Right hindlimb (tissue), 1 donor: ENCODE results near the gene TP63.
"Not testable (repeated sequence)": the region's sequence is repeated elsewhere in the genome, so short reads cannot be mapped to it uniquely, and the experiment has no call there.

Source experiments
- DNase-seq: peaks from one replicate; pipeline ENCODE4 v3.0.0-alpha.2; 2018

Gene TP63

DNA sequence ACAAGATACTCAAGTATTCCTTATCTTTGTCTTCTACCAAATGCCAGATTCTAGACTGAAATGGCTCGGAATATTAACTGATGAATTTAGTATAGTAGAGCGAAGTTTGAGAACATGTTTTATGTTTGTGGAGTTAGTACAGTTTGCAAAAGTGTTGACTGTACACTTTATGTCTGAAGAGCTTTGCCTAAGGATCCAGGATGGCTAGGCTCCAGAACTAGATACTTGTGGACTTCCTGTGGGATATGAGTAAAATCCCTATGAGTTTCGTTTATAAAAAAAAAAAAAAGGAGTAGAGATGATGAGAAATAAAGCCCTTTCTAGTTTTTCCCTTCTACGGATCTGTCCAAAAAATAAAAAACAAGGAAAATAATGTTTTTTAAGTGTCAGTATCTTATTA lies 96.7 kb downstream of the TP63 start:
- DNase-seq, result peak; percentile 27

DNA sequence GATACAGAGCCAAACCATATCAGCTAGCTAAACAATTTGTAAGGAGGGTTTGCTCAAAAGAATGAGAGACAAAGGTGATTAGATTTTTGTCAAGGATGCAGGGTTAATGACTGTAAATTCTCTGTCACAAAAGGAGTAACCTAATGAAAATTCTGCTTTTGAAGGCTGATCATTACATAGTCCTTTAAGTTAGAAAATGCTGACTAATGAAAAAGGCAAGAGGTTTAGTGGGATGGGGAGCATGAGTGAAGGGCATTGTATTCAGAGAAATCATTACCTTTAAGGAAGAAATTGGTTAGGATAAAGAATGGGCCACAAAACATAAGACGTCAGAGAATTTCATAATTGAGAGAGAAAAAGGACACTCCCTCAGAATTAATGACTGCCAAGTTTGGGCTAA lies 97.7 kb downstream of the TP63 start:
- DNase-seq, result no peak

DNA sequence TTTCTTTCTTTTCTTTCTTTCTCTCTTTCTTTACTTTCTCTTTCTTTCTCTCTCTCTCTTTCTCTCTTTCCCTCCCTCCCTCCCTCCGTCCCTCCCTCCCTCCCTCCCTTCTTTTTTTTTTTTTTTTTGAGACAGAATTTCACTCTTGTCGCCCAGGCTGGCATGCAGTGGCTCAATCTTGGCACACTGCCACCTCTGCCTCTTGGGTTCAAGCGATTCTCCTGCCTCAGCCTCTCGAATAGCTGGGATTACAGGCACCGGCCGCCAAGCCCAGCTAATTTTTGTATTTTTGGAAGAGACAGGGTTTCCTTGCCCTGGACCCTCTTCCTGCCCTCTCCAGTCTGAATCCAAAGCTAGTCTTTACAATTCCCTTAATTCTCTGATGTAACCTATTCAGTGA lies 102.9 kb downstream of the TP63 start:
- DNase-seq, result no peak

- DNase-seq, result no peak
These were observed 104.7 kb downstream of the TP63 start for GRCh38 chr3:189735913-189736312.

DNA sequence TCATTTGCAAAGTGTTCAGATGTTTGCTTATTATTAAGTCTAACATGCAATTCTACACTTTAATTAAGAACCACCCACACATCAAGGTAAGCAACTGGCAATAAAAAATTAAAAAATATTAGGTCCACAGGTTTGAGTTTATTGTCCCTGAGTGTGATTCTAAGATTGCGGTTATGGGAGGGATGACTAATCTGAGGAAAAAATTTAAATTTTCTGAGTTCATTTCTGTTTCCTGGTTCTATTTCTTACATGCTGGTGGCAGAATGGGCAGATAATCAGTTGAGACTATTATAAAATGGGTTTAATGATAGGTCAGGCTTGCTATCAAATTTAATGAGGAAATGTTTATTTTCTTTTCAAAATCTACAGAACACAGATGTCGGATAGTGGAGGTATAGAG lies 105.9 kb downstream of the TP63 start:
- DNase-seq, result no peak

DNA sequence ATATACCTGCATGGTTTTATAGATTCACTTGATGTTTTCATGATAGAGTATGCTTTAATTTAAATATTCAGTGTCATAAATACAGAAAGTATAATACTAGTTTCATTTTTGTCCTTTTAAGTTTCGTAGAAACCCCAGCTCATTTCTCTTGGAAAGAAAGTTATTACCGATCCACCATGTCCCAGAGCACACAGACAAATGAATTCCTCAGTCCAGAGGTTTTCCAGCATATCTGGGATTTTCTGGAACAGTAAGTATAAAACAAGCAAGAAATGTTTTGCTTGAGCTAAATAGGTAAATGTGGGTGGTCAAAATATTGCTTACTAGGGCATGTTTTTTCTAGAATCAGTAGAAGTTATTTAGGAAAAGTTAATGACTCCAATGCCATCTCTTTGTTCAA lies 106.4 kb downstream of the TP63 start:
- no peak for DNase-seq

- DNase-seq, result no peak
These were observed 108.2 kb downstream of the TP63 start for GRCh38 chr3:189739378-189739777.

DNA sequence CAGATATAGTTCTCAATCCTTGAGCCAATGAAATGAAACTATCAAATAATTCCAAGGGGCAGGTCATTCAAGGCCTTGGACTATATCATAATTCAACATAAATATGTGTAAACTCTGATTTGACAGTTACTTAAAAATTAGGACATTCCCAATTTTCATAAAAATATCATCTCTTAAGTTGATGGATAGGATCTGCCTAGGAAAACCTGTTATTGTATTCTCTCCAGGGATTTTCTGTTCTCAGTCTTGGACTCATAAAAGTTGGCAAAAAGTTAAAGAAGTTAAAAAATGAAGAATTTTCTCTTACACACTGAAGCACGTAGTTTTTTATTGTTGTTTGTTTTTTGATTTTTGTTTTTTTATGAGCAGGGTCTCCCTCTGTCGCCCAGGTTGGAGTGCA lies 109.0 kb downstream of the TP63 start:
- no peak for DNase-seq

DNA sequence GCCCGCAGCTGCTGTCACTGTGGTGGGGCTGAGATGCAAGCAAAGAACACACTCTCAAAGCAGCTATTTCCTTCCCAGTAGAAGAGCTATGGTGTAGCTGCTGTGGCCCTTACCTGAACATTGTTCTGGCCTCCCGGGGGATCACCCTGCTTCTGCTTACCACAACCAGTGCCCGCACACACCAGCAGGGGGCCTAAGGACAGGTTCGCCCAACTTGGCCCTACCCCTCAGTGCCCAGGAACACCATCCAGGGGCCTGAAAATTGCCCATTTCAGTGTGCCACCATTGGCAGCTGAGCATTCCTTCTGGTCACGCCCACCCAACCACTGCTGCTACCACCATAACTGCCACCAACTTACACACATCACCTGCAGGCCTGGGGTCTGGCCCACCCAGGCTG lies 113.0 kb downstream of the TP63 start:
- no peak for DNase-seq

DNA sequence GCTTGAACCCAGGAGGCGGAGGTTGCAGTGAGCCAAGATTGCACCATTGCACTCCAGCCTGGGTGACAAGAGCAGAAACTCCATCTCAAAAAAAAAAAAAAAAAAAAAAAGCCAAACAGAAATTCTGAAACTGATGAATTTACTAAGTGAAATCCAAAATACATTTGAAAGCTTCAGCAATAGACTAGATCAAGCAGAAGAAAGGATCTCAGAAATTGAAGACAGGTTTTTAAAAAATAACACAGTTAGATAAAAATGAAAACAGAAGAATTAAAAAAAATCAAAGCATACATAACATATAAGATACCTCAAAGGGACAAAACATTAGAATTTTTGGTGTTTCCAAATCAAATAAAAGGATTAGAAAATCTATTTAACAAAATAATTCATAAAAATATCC lies 114.4 kb downstream of the TP63 start:
- DNase-seq, result no peak

DNA sequence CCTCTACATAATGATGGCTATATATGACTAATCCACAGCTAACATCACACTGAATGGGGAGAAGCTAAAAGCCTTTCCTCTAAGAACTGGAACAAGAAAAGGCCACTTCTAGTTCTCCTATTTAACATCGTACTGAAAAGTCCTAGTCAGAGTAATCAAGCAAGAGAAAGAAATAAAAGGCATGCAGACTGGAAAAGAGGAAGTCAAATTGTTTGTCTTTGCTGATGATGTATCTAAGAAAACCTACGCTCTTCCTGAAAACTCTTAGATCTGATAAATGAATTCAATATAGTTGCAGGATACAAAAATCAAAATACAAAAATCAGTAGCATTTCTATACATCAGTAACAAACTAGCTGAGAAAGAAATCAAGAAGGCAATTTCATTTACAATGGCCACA lies 116.9 kb downstream of the TP63 start:
- DNase-seq, result no peak

DNA sequence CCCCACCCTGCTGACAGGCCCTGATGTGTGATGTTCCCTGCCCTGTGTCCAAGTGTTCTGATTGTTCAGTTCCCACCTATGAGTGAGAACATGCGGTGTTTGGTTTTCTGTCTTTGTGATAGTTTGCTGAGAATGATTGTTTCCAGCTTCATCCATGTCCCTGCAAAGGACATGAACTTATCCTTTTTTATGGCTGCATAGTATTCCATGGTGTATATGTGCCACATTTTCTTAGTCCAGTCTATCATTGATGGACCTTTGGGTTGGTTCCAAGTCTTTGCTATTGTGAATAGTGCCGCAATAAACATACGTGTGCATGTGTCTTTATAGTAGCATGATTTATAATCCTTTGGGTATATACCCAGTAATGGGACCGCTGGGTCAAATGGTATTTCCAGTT lies 119.8 kb downstream of the TP63 start:
- DNase-seq, result not testable (repeated sequence)

DNA sequence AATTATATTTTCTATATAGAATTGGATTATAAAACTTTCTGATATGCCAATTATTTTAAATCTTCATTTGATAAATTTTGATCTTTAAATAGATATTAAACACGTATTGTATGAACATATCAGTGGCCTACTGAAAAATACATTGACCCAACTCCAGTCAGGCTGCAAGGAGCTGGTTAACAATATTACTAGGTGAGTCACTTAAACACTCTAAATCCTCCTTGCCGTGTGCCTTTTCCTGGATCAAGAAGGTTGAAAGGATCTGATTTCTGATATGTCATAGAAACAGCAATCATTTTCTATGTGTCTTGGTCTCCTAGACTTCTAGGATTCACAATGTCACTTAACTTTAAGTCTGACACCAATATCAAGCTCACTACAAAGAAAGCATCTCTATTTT lies 123.2 kb downstream of the TP63 start:
- no peak for DNase-seq

- no peak for DNase-seq
These were observed 125.4 kb downstream of the TP63 start for GRCh38 chr3:189756582-189757078.

GRCh38 chr3:189758186-189758585 lies 127.0 kb downstream of the TP63 start:
- no peak for DNase-seq

DNA sequence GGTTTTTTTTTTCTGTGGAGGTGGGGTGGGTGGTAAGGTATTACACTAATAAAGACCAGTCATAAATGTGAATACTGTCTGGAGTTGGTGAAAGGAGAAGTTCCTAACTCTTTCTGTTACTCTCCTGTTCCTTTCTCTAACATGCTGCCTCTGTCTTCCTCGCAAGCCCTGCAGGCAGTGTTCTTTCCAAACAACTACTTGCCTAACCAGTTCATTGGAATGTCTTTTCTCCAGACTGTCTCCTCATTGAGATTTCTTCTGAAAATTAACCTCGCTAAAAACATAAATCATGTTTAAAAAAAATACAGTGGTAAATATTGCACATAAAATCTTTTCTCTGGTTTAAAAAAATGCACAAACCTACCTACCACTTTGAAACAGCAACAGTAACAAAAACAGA lies 135.2 kb downstream of the TP63 start:
- DNase-seq, result no peak

GRCh38 chr3:189771842-189772450 lies 140.8 kb downstream of the TP63 start:
- DNase-seq, result no peak

GRCh38 chr3:189772584-189772983 lies 141.4 kb downstream of the TP63 start:
- DNase-seq, result no peak

DNA sequence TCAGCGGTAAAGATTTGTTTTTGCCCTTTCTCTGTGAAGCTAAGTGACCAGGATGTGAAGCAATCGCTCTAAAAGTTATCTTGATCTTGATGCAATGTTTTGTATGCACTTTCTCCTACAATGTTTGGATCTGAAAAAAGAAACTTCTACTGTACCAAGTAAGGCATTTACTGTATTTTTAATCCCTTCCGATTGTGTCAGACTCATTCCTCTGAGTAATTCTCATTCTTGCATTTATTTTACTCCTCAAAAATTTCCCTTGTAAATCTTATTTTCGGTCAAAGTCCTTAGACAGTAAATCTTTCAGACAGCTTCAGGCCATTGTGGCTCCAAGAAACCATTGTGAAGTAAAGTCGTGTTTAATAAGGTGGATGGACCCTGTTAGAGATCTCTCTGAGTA lies 141.9 kb downstream of the TP63 start:
- no peak for DNase-seq

- DNase-seq, result no peak
These were observed 145.1 kb downstream of the TP63 start for GRCh38 chr3:189776149-189776824.

DNA sequence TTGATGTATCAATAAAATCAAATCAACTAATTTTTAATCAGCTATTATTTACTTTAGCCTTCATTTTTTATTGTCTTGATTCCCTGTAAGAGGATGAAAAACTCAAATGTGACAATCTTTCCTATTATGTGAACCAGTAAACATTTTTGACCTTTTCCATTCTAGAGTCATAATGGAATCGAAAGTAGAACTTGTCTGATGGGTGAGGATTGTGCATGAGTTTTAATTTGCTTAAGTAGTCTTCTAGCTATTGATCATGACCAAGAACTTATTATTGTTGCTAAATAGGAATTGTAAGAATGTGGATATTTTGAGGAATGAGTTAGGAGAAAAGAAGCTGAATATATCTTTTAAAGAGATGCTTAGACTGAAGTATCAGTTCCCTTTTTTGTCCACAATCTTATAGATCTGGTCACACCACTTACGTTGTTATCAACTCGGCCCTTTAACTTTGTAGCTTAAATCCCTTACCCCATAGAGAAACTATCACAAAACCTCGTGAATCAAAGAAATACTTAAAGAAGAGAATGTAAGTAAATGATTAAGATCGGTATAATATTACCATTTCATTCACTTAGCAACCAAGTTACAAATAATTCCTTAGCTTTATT lies 147.3 kb downstream of the TP63 start:
- DNase-seq, result no peak

- no peak for DNase-seq
These were observed 148.0 kb downstream of the TP63 start for GRCh38 chr3:189779166-189779565.

- no peak for DNase-seq
These were observed 149.5 kb downstream of the TP63 start for GRCh38 chr3:189780546-189781270.

DNA sequence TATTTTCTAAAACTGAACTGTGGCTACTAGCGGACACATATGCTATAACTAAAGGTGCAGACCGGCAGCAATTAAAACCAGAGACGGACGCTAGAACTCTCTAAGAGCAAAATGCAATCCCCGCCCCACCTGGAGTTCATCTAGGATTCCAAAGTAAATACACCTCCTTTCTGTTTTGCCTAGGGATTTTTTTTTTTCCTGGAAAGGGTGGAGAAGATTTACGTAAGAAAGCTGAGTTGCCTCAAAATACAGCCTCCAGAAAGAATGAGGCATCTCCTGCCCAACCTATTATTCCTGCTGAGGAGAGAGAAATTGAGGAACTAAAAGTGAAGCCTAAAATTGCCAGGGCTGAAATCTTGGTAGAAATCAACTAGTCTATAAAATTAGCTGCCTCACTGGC lies 150.2 kb downstream of the TP63 start:
- no peak for DNase-seq
